BJ (cell line): ENCODE measurements around the gene KRTAP5-9. TPM values are rescaled to one million over a fixed set of nuclear protein-coding genes. Genes with fewer than 3 reads are reported as not detected.

ENCODE experiments used
- CTCF ChIA-PET: fragments of 350-600 bp; formaldehyde crosslinking; extraction: SDS; loops from one replicate; lab custom pipeline; 2021; ENCODE audit warnings: antibody characterized with exemption, inconsistent platforms; lab: Yijun Ruan, JAX
- POLR2A ChIA-PET: fragments of 300-600 bp; sonication (Branson Sonifier 250); formaldehyde crosslinking; extraction: SDS; loops from one replicate; lab custom pipeline; 2021; ENCODE audit warnings: antibody characterized with exemption; lab: Charles Lee
- DNase-seq: peaks from one replicate; pipeline ENCODE4 v3.0.0-alpha.2; 2011; ENCODE audit warnings: low read depth
- H3K27me3 ChIP-seq: 2 replicates; pipeline ENCODE4 v1.6.0; 2011; ENCODE audit warnings: low read length; ENCODE audit not compliant: control insufficient read depth, insufficient read depth
- H3K36me3 ChIP-seq: 2 replicates; pipeline ENCODE4 v1.5.1; 2011; ENCODE audit warnings: low read length; ENCODE audit not compliant: control insufficient read depth, insufficient read depth
- H3K4me3 ChIP-seq: 2 replicates; pipeline ENCODE4 v1.5.1; 2011; ENCODE audit warnings: low read depth, mild to moderate bottlenecking, control low read depth, low read length
- CTCF ChIP-seq: IDR thresholded peaks from 2 replicates; pipeline ENCODE4 v1.5.1; 2011; ENCODE audit warnings: low read depth, mild to moderate bottlenecking, control low read depth, inconsistent platforms, low read length, moderate library complexity; ENCODE audit not compliant: insufficient read depth
- polyA plus RNA-seq: library from polyadenylated mRNA; depleted of rRNA; stranded (reverse); fragments of >200 nt; gene quantifications from 2 replicates; pipeline ENCODE4 v1.2.3, GENCODE V29; 2011

Gene KRTAP5-9
- polyA plus RNA-seq, 1 experiment: 0.09 TPM

GRCh38 chr11:71542382-71542781 lies 5.8 kb upstream of the KRTAP5-9 start:
- DNase-seq: no peak
- H3K4me3 ChIP-seq: no peak overlapping the region
- no peak for TF ChIP-seq CTCF
- ChIA-PET CTCF (interaction anchor here (1.1 to 1.4 kb wide), 2 partner anchors 17 to 38 kb away, joined by 4 read pairs; no protein-coding TSS in a partner anchor), POLR2A (no interaction called here)
- no peaks in the 10 kb centered on the region for H3K36me3 ChIP-seq
- H3K27me3 ChIP-seq: peaks cover 2% of the 10 kb centered on the region; the same call in 1 of the 2 replicates

- CTCF ChIA-PET: interaction anchor here (1.1 to 1.4 kb wide), 2 partner anchors 17 to 37 kb away, joined by 4 read pairs; no protein-coding TSS in a partner anchor
Observed at GRCh38 chr11:71542879-71543777, 5.1 kb upstream of the KRTAP5-9 start.

GRCh38 chr11:71543866-71544265 lies 4.4 kb upstream of the KRTAP5-9 start:
- no peak for TF ChIP-seq CTCF
- ChIA-PET CTCF (no interaction called here), POLR2A (no interaction called here)

More at GRCh38 chr11:71542879-71543777, 5.1 kb upstream of the KRTAP5-9 start:
- DNase-seq: no peak
- TF ChIP-seq CTCF: no peak
- Histone ChIP-seq H3K27me3 (peaks cover 2% of the 10 kb centered on the region; the same call in 1 of the 2 replicates), H3K4me3 (no peak overlapping the region), H3K36me3 (no peaks in the 10 kb centered on the region)
- POLR2A ChIA-PET: no interaction called here

GRCh38 chr11:71544525-71545214 lies 3.5 kb upstream of the KRTAP5-9 start:
- ChIA-PET POLR2A (no interaction called here), CTCF (interaction anchor here (1.0 kb wide), 1 partner anchor 35 kb away, joined by 3 read pairs; no protein-coding TSS in a partner anchor)
- H3K27me3 ChIP-seq: peaks cover 2% of the 10 kb centered on the region; the same call in 1 of the 2 replicates
- no peak overlapping the region for H3K4me3 ChIP-seq
- H3K36me3 ChIP-seq: no peaks in the 10 kb centered on the region
- TF ChIP-seq CTCF: no peak
- no peak for DNase-seq

More at GRCh38 chr11:71543866-71544265, 4.4 kb upstream of the KRTAP5-9 start:
- Histone ChIP-seq H3K36me3 (no peaks in the 10 kb centered on the region), H3K4me3 (no peak overlapping the region), H3K27me3 (peaks cover 2% of the 10 kb centered on the region; the same call in 1 of the 2 replicates)
- DNase-seq: no peak

GRCh38 chr11:71545405-71545966 lies 2.7 kb upstream of the KRTAP5-9 start:
- ChIA-PET POLR2A (no interaction called here), CTCF (interaction anchor here (1.0 kb wide), 1 partner anchor 34 kb away, joined by 3 read pairs; no protein-coding TSS in a partner anchor)
- Histone ChIP-seq H3K27me3 (peaks cover 2% of the 10 kb centered on the region; the same call in 1 of the 2 replicates), H3K4me3 (no peak overlapping the region), H3K36me3 (no peaks in the 10 kb centered on the region)
- no peak for DNase-seq
- no peak for TF ChIP-seq CTCF
